ENCODE results near the gene KICS2.

DNA sequence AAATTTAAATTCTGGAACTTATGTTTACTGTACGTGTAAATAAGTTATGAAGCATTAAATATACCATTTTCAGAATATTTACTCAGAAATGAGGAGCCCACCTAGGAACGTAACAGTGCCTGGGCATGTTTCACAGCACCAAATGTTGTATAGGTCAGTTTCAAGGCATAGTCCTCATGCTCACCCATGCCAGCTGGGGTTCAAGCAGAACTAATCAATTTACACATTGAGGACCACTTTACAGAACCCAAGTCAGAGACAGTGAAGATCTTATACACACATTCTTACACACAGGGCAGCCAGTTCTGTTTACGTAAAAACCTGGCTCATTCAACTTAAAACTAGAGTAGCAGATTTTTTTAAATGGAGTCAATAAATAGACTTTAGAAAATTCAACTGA, 2.0 kb downstream of the KICS2 start:
- TF ChIP-seq, protein P1, sequence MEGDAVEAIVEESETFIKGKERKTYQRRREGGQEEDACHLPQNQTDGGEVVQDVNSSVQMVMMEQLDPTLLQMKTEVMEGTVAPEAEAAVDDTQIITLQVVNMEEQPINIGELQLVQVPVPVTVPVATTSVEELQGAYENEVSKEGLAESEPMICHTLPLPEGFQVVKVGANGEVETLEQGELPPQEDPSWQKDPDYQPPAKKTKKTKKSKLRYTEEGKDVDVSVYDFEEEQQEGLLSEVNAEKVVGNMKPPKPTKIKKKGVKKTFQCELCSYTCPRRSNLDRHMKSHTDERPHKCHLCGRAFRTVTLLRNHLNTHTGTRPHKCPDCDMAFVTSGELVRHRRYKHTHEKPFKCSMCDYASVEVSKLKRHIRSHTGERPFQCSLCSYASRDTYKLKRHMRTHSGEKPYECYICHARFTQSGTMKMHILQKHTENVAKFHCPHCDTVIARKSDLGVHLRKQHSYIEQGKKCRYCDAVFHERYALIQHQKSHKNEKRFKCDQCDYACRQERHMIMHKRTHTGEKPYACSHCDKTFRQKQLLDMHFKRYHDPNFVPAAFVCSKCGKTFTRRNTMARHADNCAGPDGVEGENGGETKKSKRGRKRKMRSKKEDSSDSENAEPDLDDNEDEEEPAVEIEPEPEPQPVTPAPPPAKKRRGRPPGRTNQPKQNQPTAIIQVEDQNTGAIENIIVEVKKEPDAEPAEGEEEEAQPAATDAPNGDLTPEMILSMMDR (IDR thresholded peaks at IDR 0.05; ENCODE audit: poor library complexity), result no peak
- TF ChIP-seq EZH2 (IDR thresholded peaks at IDR 0.05; ENCODE audit: borderline replicate concordance), result no peak
